ENCODE results near the gene CACNG1.

DNA sequence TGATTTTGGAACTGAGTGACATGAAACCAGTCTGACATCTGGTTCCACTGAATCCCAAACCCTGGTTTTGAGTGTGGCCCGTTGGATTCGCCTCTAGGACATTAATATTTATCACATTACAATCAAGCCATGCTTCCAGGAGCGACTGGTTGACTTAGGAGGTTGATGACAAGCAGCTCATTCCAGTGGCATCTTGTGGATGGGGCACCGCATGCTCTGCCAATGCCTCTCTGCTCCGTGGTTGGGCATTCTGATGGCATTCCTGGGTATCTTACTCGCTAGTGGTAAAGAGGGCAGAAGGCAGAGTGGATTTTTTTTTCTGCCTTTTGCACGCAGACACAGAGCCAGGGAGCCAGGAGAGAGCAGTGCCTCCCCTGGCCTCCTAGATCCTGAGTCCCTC lies 48.4 kb upstream of the CACNG1 start:
- TF ChIP-seq, protein P1, sequence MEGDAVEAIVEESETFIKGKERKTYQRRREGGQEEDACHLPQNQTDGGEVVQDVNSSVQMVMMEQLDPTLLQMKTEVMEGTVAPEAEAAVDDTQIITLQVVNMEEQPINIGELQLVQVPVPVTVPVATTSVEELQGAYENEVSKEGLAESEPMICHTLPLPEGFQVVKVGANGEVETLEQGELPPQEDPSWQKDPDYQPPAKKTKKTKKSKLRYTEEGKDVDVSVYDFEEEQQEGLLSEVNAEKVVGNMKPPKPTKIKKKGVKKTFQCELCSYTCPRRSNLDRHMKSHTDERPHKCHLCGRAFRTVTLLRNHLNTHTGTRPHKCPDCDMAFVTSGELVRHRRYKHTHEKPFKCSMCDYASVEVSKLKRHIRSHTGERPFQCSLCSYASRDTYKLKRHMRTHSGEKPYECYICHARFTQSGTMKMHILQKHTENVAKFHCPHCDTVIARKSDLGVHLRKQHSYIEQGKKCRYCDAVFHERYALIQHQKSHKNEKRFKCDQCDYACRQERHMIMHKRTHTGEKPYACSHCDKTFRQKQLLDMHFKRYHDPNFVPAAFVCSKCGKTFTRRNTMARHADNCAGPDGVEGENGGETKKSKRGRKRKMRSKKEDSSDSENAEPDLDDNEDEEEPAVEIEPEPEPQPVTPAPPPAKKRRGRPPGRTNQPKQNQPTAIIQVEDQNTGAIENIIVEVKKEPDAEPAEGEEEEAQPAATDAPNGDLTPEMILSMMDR (IDR thresholded peaks at IDR 0.05; ENCODE audit: poor library complexity, severe bottlenecking): no peak
- no peak for TF ChIP-seq EP300 (conservative IDR thresholded peaks at IDR 0.05; ENCODE audit: poor library complexity, severe bottlenecking)

All from neural cell (in vitro differentiated cells).